Gastrocnemius medialis (tissue), 4 donors: ENCODE measurements around the gene LRWD1.
"Not testable (repeated sequence)": the region's sequence is repeated elsewhere in the genome, so short reads cannot be mapped to it uniquely, and the experiment has no call there.

Source experiments
- CTCF ChIP-seq, 5 experiments: fragments of 450-650 bp in 3 of 5; fragments of 200-600 bp in 2 of 5; sonication (generic) in 2 of 5; IDR thresholded peaks in 4 of 5; conservative IDR thresholded peaks in 1 of 5; 1 replicate in 4 of 5; 2 replicates in 1 of 5; pipeline ENCODE4 v1.5.1; 2016 to 2019; ENCODE audit warnings: antibody characterized with exemption in 5 of 5, mild to moderate bottlenecking in 3 of 5, moderate library complexity in 3 of 5
- POLR2A ChIP-seq, 2 donors: fragments of 450-650 bp; IDR thresholded peaks; one replicate each; pipeline ENCODE4 v1.6.1; 2017; ENCODE audit warnings: antibody characterized with exemption in 2 of 2, mild to moderate bottlenecking in 2 of 2, moderate library complexity in 2 of 2

GRCh38 chr7:102493220-102493935 is 28.6 kb downstream of the LRWD1 start:
- not testable (repeated sequence) for TF ChIP-seq CTCF (IDR thresholded peaks at IDR 0.05 in 4 of 5, conservative IDR thresholded peaks at IDR 0.05 in 1 of 5); POLR2A (IDR thresholded peaks at IDR 0.05)
